ENCODE results near the gene FAM13B.

DNA sequence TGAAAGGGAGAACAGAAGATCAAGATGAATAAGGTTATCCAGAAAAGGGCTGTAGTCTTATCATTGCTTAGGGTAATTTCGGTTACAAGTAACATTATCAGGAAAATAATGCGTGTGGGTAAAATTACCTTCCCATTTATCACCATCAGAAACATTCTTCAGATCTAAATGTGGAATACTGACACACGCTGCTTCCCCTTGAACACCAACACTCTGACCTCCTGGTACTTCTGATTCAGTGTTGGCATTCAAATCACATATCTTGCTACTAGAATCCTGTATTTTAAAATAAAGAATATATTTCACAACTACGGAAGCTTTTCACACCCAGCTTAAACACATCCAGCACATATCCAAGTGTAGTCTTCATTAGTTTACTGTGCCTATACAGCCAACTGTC lies 73.4 kb downstream of the FAM13B start:
- TF ChIP-seq CTCF (conservative IDR thresholded peaks at IDR 0.05; ENCODE audit: low read depth, low read length), result no peak
- no peak for TF ChIP-seq EZH2 (IDR thresholded peaks at IDR 0.05; ENCODE audit: low read length, unreplicated experiment)
- TF ChIP-seq EZH2phosphoT487 (IDR thresholded peaks at IDR 0.05; ENCODE audit: borderline replicate concordance, low read length), result no peak
